Type B pancreatic cell (in vitro differentiated cells): ENCODE data around the gene RNF10. TPM values are rescaled to one million over a fixed set of nuclear protein-coding genes. Genes with fewer than 3 reads are reported as not detected.
"Not testable (repeated sequence)": the region's sequence is repeated elsewhere in the genome, so short reads cannot be mapped to it uniquely, and the experiment has no call there.

ENCODE experiments used
- DNase-seq: peaks from one replicate; pipeline ENCODE4 v3.0.0; 2021; ENCODE audit warnings: mixed read lengths; ENCODE audit not compliant: unreplicated experiment; ENCODE audit errors: extremely low spot score
- H3K27ac Mint-ChIP-seq: 2 replicates; pipeline ENCODE4 v1.8.0; 2021; ENCODE audit warnings: mild to moderate bottlenecking, mixed read lengths
- H3K27me3 Mint-ChIP-seq: 2 replicates; pipeline ENCODE4 v1.8.0; 2021; ENCODE audit warnings: mixed read lengths
- H3K36me3 Mint-ChIP-seq: 2 replicates; pipeline ENCODE4 v1.8.0; 2021; ENCODE audit warnings: mixed read lengths
- H3K4me1 Mint-ChIP-seq: one replicate; pipeline ENCODE4 v1.8.0; 2021; ENCODE audit warnings: mixed read lengths; ENCODE audit not compliant: unreplicated experiment
- H3K4me3 Mint-ChIP-seq: 2 replicates; pipeline ENCODE4 v1.8.0; 2021; ENCODE audit warnings: mild to moderate bottlenecking, mixed read lengths
- H3K9me3 Mint-ChIP-seq: 2 replicates; pipeline ENCODE4 v1.8.0; 2021; ENCODE audit warnings: mixed read lengths
- CTCF ChIP-seq: fragments of 200-600 bp; sonication (generic); conservative IDR thresholded peaks from 2 replicates; pipeline ENCODE4 v1.5.0; 2021; ENCODE audit warnings: antibody characterized with exemption, mild to moderate bottlenecking
- long read RNA-seq: library from polyadenylated mRNA; unstranded; transcript quantifications from one replicate; pipeline ENCODE4 v2.0.0, GENCODE V29; 2020
- total RNA-seq: library from RNA; stranded (reverse); gene quantifications from 2 replicates; pipeline ENCODE4 v1.2.1, GENCODE V29; 2021; ENCODE audit warnings: low replicate concordance

RNF10 gene
- total RNA-seq = 162 and 188 TPM in 2 replicates
- long read RNA-seq, transcript RNF10-201 (17 exons, 3,825 nt) = major isoform, 9 of 59 reads
- long read RNA-seq, partial matches to known transcripts = 43 of 59 reads
- long read RNA-seq, other reads (novel, unspliced or antisense) = 6 of 59 reads

GRCh38 chr12:120534203-120534702 lies at the start of gene RNF10:
Gene RNF10, plus strand, starts transcription at chr12:120534356. Its CDS starts 456 bp downstream, at chr12:120534812.
- peaks cover 6% of the 10 kb centered on the region for H3K36me3 Mint-ChIP-seq
- TF ChIP-seq CTCF = no peak
- H3K9me3 Mint-ChIP-seq = no peaks in the 10 kb centered on the region
- H3K27ac Mint-ChIP-seq = peak within 1 kb of the TSS; percentile 92
- peaks cover 41% of the 10 kb centered on the region for H3K4me1 Mint-ChIP-seq
- peak within 1 kb of the TSS; percentile 94 for H3K4me3 Mint-ChIP-seq
- H3K27me3 Mint-ChIP-seq = no peaks in the 10 kb centered on the region
- DNase-seq = peak; percentile 79

- peaks cover 11% of the 10 kb centered on the region for H3K36me3 Mint-ChIP-seq
- H3K4me1 Mint-ChIP-seq = peaks cover 11% of the 10 kb centered on the region
- no peak overlapping the region for H3K4me3 Mint-ChIP-seq
- TF ChIP-seq CTCF = no peak
- DNase-seq = no peak
- no peak overlapping the region for H3K27ac Mint-ChIP-seq
- H3K9me3 Mint-ChIP-seq = no peaks in the 10 kb centered on the region
- no peaks in the 10 kb centered on the region for H3K27me3 Mint-ChIP-seq
Measured at GRCh38 chr12:120485961-120486881, 47.9 kb upstream of the RNF10 start.

- peaks cover 11% of the 10 kb centered on the region for H3K36me3 Mint-ChIP-seq
- not testable (repeated sequence) for H3K27ac Mint-ChIP-seq, H3K27me3 Mint-ChIP-seq, H3K4me3 Mint-ChIP-seq, H3K9me3 Mint-ChIP-seq, DNase-seq
- peaks cover 11% of the 10 kb centered on the region for H3K4me1 Mint-ChIP-seq
Measured at GRCh38 chr12:120487552-120487951, 46.6 kb upstream of the RNF10 start.

DNA sequence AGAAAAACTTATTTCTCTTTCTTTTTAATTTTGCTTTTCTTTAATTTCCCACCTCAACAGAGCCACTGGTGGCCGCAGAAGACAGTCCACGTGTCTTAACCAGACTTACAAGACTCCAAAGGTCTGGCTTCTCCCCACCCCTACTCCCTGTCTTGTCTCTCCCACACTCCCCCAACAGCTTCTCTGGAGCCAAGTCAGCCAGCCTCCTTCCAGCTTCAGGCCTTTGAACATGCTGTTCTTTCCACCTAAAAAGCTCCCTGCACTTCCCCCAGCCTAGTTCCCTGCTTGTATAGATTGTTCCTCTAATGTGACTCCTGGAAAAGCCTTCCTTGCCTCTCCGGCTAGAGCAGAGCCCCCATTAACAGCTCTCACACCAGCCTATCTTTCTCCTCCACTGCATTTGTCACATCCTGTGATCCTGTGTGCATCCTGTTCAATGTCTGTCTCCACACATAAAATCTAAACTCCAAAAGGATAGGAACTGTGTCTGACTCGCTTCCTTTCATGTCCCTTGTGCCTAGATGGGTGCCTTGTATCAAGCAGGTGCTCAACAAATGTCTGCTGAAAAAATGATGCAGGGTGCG lies 46.0 kb upstream of the RNF10 start:
- no peak for TF ChIP-seq CTCF
- Mint-ChIP-seq H3K9me3 (no peaks in the 10 kb centered on the region), H3K36me3 (peaks cover 11% of the 10 kb centered on the region), H3K4me1 (peaks cover 11% of the 10 kb centered on the region), H3K27me3 (no peaks in the 10 kb centered on the region), H3K4me3 (no peak overlapping the region), H3K27ac (no peak overlapping the region)
- DNase-seq = no peak

- Mint-ChIP-seq H3K36me3 (peaks cover 9% of the 10 kb centered on the region), H3K4me3 (no peak overlapping the region), H3K27ac (no peak overlapping the region), H3K9me3 (no peaks in the 10 kb centered on the region), H3K27me3 (no peaks in the 10 kb centered on the region), H3K4me1 (peaks cover 6% of the 10 kb centered on the region)
- TF ChIP-seq CTCF = no peak
- DNase-seq = no peak
Measured at GRCh38 chr12:120489018-120489417, 45.1 kb upstream of the RNF10 start.
